GM12878 (cell line): ENCODE results near the gene GABRG2. TPM values are rescaled to one million over a fixed set of nuclear protein-coding genes. Genes with fewer than 3 reads are reported as not detected.

Source experiments
- BACH1 ChIP-seq: fragments of 450-650 bp; IDR thresholded peaks from 2 replicates; pipeline ENCODE4 v1.6.1; 2017; ENCODE audit warnings: mild to moderate bottlenecking, borderline replicate concordance
- CBX3 ChIP-seq: fragments of 200-600 bp; sonication (generic); IDR thresholded peaks from 2 replicates; pipeline ENCODE4 v1.6.1; 2016; ENCODE audit warnings: low read depth, borderline replicate concordance
- ESRRA ChIP-seq: IDR thresholded peaks from 2 replicates; pipeline ENCODE4 v1.6.1; 2012; ENCODE audit warnings: mild to moderate bottlenecking, low read length, improper control_type of control experiment
- EZH2 ChIP-seq: IDR thresholded peaks from 2 replicates; pipeline ENCODE4 v1.6.1; 2012; ENCODE audit warnings: low read depth, mild to moderate bottlenecking, control low read depth, inconsistent platforms, low read length, borderline replicate concordance; ENCODE audit not compliant: control insufficient read depth
- MYC ChIP-seq: IDR thresholded peaks from 2 replicates; pipeline ENCODE4 v1.6.1; 2011; ENCODE audit warnings: mild to moderate bottlenecking, low read length, moderate library complexity, inconsistent platforms; ENCODE audit not compliant: insufficient read depth, insufficient replicate concordance, insufficient read length, severe bottlenecking
- NBN ChIP-seq: fragments of 450-650 bp; IDR thresholded peaks from 2 replicates; pipeline ENCODE4 v1.6.1; 2016
- SREBF2 ChIP-seq: IDR thresholded peaks from 2 replicates; pipeline ENCODE4 v1.6.1; 2012; ENCODE audit warnings: mild to moderate bottlenecking, low read length
- TARDBP ChIP-seq: IDR thresholded peaks from 2 replicates; pipeline ENCODE4 v1.6.1; 2016; ENCODE audit warnings: borderline replicate concordance
- polyA plus RNA-seq, 11 experiments: library from polyadenylated mRNA; depleted of rRNA in 4 of 11; unstranded in 6 of 11; stranded (reverse) in 5 of 11; fragments of >200 nt; fragmentation: Nextera tagmentation in 4 of 11; fragmentation: Illumina TruSeq in 1 of 11; extraction: Ambion mirVana in 4 of 11; extraction: Trizol in 1 of 11; gene quantifications; 1 replicate in 1 of 11; 2 replicates in 10 of 11; pipeline versions ENCODE4 v1.2.1 to v1.2.3, GENCODE V29; 2011 to 2016; ENCODE audit warnings: inconsistent platforms in 2 of 11, missing spikeins in 2 of 11, low read depth in 1 of 11
- total RNA-seq, 4 experiments: library from RNA; depleted of rRNA in 3 of 4; stranded (reverse); fragments of >200 nt in 3 of 4; fragmentation: Illumina TruSeq in 1 of 4; extraction: Trizol in 1 of 4; gene quantifications; 2 replicates each; pipeline versions ENCODE4 v1.2.1 to v1.2.3, GENCODE V29; 2013 to 2021
- TF ChIP-seq, protein P1 (sequence below): fragments of 450-650 bp; IDR thresholded peaks from 2 replicates; pipeline ENCODE4 v1.6.1; 2016; ENCODE audit warnings: mild to moderate bottlenecking, moderate library complexity, borderline replicate concordance
- TF ChIP-seq, protein P2 (sequence below): IDR thresholded peaks from 2 replicates; pipeline ENCODE4 v1.6.1; 2012; ENCODE audit warnings: mild to moderate bottlenecking, low read depth, low read length

Gene GABRG2
- total and polyA plus RNA-seq, 10 of the 15 experiments (the other 5 are each of a cell fraction or from before 2014, with no cell fraction given), result 0.34 TPM; not detected in 9

DNA sequence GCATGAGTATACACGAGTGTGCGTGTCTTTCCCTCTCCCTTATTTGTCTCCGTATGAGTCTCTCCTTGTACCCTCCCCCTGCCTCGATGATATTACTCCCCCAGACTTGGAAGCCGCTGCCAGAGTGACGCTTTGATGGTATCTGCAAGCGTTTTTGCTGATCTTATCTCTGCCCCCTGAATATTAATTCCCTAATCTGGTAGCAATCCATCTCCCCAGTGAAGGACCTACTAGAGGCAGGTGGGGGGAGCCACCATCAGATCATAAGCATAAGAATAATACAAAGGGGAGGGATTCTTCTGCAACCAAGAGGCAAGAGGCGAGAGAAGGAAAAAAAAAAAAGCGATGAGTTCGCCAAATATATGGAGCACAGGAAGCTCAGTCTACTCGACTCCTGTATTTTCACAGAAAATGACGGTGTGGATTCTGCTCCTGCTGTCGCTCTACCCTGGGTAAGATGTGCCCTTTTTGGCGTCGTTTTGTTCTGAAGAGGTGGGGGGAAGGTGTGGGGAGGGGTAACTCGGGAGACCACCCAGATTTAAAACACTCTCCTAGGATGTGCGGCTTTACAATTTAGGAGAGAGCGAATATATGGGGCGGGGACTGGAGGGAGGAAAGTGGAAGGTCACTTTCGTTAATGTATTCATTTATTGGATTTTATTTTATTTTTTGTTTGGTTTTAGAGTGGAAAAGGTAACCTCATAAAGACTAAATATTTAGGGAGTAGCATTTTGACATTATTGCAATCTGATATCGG, at the start of gene GABRG2 (continued):
- TF ChIP-seq, protein P1, sequence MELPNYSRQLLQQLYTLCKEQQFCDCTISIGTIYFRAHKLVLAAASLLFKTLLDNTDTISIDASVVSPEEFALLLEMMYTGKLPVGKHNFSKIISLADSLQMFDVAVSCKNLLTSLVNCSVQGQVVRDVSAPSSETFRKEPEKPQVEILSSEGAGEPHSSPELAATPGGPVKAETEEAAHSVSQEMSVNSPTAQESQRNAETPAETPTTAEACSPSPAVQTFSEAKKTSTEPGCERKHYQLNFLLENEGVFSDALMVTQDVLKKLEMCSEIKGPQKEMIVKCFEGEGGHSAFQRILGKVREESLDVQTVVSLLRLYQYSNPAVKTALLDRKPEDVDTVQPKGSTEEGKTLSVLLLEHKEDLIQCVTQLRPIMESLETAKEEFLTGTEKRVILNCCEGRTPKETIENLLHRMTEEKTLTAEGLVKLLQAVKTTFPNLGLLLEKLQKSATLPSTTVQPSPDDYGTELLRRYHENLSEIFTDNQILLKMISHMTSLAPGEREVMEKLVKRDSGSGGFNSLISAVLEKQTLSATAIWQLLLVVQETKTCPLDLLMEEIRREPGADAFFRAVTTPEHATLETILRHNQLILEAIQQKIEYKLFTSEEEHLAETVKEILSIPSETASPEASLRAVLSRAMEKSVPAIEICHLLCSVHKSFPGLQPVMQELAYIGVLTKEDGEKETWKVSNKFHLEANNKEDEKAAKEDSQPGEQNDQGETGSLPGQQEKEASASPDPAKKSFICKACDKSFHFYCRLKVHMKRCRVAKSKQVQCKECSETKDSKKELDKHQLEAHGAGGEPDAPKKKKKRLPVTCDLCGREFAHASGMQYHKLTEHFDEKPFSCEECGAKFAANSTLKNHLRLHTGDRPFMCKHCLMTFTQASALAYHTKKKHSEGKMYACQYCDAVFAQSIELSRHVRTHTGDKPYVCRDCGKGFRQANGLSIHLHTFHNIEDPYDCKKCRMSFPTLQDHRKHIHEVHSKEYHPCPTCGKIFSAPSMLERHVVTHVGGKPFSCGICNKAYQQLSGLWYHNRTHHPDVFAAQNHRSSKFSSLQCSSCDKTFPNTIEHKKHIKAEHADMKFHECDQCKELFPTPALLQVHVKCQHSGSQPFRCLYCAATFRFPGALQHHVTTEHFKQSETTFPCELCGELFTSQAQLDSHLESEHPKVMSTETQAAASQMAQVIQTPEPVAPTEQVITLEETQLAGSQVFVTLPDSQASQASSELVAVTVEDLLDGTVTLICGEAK, result no peak
- TF ChIP-seq EZH2, result no peak
- TF ChIP-seq CBX3, result no peak
- no peak for TF ChIP-seq TARDBP
- TF ChIP-seq NBN, result no peak
- no peak for TF ChIP-seq ESRRA
- no peak for TF ChIP-seq SREBF2
- TF ChIP-seq BACH1, result no peak
- TF ChIP-seq MYC, result no peak
- TF ChIP-seq, protein P2, sequence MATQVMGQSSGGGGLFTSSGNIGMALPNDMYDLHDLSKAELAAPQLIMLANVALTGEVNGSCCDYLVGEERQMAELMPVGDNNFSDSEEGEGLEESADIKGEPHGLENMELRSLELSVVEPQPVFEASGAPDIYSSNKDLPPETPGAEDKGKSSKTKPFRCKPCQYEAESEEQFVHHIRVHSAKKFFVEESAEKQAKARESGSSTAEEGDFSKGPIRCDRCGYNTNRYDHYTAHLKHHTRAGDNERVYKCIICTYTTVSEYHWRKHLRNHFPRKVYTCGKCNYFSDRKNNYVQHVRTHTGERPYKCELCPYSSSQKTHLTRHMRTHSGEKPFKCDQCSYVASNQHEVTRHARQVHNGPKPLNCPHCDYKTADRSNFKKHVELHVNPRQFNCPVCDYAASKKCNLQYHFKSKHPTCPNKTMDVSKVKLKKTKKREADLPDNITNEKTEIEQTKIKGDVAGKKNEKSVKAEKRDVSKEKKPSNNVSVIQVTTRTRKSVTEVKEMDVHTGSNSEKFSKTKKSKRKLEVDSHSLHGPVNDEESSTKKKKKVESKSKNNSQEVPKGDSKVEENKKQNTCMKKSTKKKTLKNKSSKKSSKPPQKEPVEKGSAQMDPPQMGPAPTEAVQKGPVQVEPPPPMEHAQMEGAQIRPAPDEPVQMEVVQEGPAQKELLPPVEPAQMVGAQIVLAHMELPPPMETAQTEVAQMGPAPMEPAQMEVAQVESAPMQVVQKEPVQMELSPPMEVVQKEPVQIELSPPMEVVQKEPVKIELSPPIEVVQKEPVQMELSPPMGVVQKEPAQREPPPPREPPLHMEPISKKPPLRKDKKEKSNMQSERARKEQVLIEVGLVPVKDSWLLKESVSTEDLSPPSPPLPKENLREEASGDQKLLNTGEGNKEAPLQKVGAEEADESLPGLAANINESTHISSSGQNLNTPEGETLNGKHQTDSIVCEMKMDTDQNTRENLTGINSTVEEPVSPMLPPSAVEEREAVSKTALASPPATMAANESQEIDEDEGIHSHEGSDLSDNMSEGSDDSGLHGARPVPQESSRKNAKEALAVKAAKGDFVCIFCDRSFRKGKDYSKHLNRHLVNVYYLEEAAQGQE, result no peak
